Thyroid gland (tissue), 4 donors: ENCODE measurements around the gene MIDN.

Experiments
- POLR2A ChIP-seq, 2 donors: fragments of 450-650 bp; IDR thresholded peaks; one replicate each; pipeline ENCODE4 v1.6.1; 2017; ENCODE audit warnings: antibody characterized with exemption in 2 of 2, mild to moderate bottlenecking in 2 of 2, moderate library complexity in 1 of 2
- TF ChIP-seq, protein P1 (sequence below), 6 experiments: fragments of 200-600 bp in 3 of 6; fragments of 450-650 bp in 3 of 6; sonication (generic) in 3 of 6; IDR thresholded peaks; one replicate each; pipeline ENCODE4 v1.5.1; 2016 to 2019; ENCODE audit warnings: antibody characterized with exemption in 6 of 6, mild to moderate bottlenecking in 2 of 6, inconsistent platforms in 1 of 6, moderate library complexity in 1 of 6

DNA sequence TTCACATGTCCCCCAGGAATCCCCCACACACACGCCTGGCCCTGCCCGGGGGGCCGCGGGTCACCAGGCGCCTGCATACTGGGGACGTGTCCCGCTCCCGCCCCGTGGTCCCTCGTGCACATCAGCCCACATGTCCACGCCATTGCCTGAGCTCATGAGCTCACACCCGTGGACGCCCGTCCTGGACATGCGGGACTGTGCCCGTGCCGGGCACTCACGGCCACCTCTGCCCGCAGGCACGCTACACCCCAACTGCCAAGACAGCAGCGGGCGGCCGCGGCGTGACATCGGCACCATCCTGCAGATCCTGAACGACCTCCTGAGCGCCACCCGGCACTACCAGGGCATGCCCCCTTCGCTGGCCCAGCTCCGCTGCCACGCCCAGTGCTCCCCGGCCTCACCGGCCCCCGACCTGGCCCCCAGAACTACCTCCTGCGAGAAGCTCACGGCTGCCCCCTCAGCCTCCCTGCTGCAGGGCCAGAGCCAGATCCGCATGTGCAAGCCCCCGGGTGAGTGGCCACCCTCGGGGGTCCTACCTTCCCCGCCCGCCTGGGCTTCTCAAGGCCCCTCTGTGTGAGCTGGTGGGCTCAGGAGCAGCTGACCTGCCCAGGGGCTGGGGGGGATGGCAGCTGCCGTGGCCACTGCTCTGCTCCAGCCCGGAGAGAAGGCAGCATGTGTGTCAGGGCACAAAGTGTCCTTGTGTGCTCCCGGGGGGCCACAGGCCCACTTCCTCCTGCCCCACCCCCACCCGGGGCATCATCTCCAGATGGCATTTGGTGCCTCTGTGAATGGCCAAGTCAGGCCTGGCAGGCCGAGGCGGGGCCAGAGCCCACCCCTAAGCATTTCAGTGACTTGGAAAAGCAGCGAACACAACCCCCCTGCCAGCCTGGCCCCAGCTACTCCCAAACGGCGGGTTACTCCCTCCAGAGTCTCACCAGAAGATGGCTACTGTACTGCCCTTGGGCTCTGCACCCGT lies 7.1 kb downstream of the MIDN start:
- TF ChIP-seq, protein P1, sequence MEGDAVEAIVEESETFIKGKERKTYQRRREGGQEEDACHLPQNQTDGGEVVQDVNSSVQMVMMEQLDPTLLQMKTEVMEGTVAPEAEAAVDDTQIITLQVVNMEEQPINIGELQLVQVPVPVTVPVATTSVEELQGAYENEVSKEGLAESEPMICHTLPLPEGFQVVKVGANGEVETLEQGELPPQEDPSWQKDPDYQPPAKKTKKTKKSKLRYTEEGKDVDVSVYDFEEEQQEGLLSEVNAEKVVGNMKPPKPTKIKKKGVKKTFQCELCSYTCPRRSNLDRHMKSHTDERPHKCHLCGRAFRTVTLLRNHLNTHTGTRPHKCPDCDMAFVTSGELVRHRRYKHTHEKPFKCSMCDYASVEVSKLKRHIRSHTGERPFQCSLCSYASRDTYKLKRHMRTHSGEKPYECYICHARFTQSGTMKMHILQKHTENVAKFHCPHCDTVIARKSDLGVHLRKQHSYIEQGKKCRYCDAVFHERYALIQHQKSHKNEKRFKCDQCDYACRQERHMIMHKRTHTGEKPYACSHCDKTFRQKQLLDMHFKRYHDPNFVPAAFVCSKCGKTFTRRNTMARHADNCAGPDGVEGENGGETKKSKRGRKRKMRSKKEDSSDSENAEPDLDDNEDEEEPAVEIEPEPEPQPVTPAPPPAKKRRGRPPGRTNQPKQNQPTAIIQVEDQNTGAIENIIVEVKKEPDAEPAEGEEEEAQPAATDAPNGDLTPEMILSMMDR (IDR thresholded peaks at IDR 0.05) = no peak
- TF ChIP-seq POLR2A (IDR thresholded peaks at IDR 0.05) = no peak
